Ovary (tissue), 9 donors: Measurements from ENCODE around the gene CRTAP. TPM values are rescaled to one million over a fixed set of nuclear protein-coding genes. Genes with fewer than 3 reads are reported as not detected.

Source experiments
- DNase-seq, 5 donors: peaks; one replicate each; pipeline ENCODE4 v3.0.0-alpha.2; 2019 to 2020
- H3K27ac ChIP-seq, 2 donors: fragments of 200-600 bp; one replicate each; pipeline versions ENCODE4 v1.5.1 to v1.8.0; 2019 to 2022
- H3K27me3 ChIP-seq: fragments of 200-600 bp; one replicate; pipeline ENCODE4 v1.8.0; 2022
- H3K36me3 ChIP-seq: fragments of 200-600 bp; sonication (generic); one replicate; pipeline ENCODE4 v1.5.1; 2019
- H3K4me1 ChIP-seq: one replicate; pipeline ENCODE4 v1.8.1; 2013; ENCODE audit warnings: mild to moderate bottlenecking, moderate library complexity; ENCODE audit not compliant: insufficient read depth
- H3K4me3 ChIP-seq: fragments of 200-600 bp; sonication (generic); one replicate; pipeline ENCODE4 v1.5.1; 2017
- H3K9me3 ChIP-seq, 2 donors: fragments of 200-600 bp in 1 of 2; sonication (generic) in 1 of 2; one replicate each; pipeline versions ENCODE4 v1.5.1 to v1.8.1; 2013 to 2019; ENCODE audit warnings: mild to moderate bottlenecking in 1 of 2, moderate library complexity in 1 of 2
- EP300 ChIP-seq: sonication (generic); formaldehyde crosslinking; IDR thresholded peaks from one replicate; pipeline ENCODE4 v1.6.1; 2017; ENCODE audit warnings: antibody characterized with exemption
- POLR2A ChIP-seq: fragments of 450-650 bp; IDR thresholded peaks from one replicate; pipeline ENCODE4 v1.6.1; 2017; ENCODE audit warnings: antibody characterized with exemption, mild to moderate bottlenecking, moderate library complexity
- WGBS, 3 donors: extraction: QIAGEN DNeasy Blood & Tissue Kit in 1 of 3; methylation state at CpG; one replicate each; pipeline versions ENCODE4 v1.1.5 to v1.1.7; 2013 to 2017; 5-methylcytosine and 5-hydroxymethylcytosine counted together
- intact Hi-C, 4 donors: fragments of 100-400 bp; cut with DNase I; formaldehyde crosslinking; loops; one replicate each; pipeline versions ENCODE4 v1.11.0 to v1.15.1; 2022 to 2023
- polyA plus RNA-seq, 2 donors: library from polyadenylated mRNA; stranded (reverse); fragments of 200-250 nt in 1 of 2; fragments of 350-450 nt in 1 of 2; fragmentation: Illumina TruSeq in 1 of 2; extraction: RNeasy Lipid Tissue Mini Kit (QIAGEN cat#74804) in 1 of 2; gene quantifications; one replicate each; pipeline ENCODE4 v1.2.3, GENCODE V29; 2013 to 2014
- total RNA-seq, 7 donors: library from RNA; depleted of rRNA in 2 of 7; stranded (reverse); fragments of >200 nt in 2 of 7; fragmentation: NEBNext Ultra II Directional in 3 of 7; extraction: Animal tissue kit (Norgen Biotek cat#: 25700) in 3 of 7; gene quantifications; one replicate each; pipeline versions ENCODE4 v1.1.0 to v1.2.4, GENCODE V29; 2016 to 2023
- TF ChIP-seq, protein P1 (sequence below), 3 donors: fragments of 450-650 bp in 2 of 3; fragments of 200-600 bp in 1 of 3; IDR thresholded peaks; one replicate each; pipeline versions ENCODE4 v1.5.1 to v1.8.0; 2016 to 2022; ENCODE audit warnings: antibody characterized with exemption in 3 of 3, mild to moderate bottlenecking in 1 of 3
- donor health status: DM: no; HTN: no; CAD: no; lungs with moderate emphysema.
- donor health status: DM: no; HTN: no; CAD: no.
- donor health status: Bipolar disorder and iron deficiency.
- donor health status: DM: yes; HTN: yes; CAD: no.
- donor health status: DM: no; HTN: no; CAD: no.
- donor health status: DM: yes; HTN: yes; CAD: no.

The CRTAP gene
- total and polyA plus RNA-seq, 9 donors = 130 to 788 (median 251) TPM

DNA sequence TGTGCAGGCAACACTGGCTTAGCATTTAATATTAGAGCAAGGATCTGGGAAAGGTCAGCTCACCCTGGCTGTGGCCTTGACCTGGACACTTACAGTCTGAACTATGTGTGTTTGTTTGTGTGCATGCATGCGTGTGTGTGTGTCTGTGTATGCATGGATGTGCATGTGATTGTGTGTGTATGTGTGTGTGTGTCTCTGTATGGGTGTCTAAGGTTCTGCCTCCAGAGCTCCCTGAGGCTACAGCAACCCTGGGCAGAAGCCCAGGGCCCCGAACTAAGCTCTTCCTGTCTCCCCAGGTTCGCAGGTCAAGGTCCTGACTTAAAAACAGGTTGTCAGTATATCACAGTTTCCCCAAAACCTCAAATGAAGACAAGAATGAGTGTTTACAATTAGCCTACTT is 53.5 kb downstream of the CRTAP start:
- peak overlapping the region in 1 of 2 donors; percentile 11 for H3K27ac ChIP-seq
- no peak for DNase-seq
- H3K4me1 ChIP-seq = peaks cover 7% of the 10 kb centered on the region
- 42 to 51% (median 43%) methylated on average over 3 of the region's 3 CpGs for WGBS, 3 donors
- H3K36me3 ChIP-seq = no peaks in the 10 kb centered on the region
- no peaks in the 10 kb centered on the region for H3K27me3 ChIP-seq
- H3K4me3 ChIP-seq = no peak overlapping the region
- no peaks in the 10 kb centered on the region for H3K9me3 ChIP-seq
- intact Hi-C loops = no loop called here
- TF ChIP-seq EP300 = no peak
- TF ChIP-seq, protein P1, sequence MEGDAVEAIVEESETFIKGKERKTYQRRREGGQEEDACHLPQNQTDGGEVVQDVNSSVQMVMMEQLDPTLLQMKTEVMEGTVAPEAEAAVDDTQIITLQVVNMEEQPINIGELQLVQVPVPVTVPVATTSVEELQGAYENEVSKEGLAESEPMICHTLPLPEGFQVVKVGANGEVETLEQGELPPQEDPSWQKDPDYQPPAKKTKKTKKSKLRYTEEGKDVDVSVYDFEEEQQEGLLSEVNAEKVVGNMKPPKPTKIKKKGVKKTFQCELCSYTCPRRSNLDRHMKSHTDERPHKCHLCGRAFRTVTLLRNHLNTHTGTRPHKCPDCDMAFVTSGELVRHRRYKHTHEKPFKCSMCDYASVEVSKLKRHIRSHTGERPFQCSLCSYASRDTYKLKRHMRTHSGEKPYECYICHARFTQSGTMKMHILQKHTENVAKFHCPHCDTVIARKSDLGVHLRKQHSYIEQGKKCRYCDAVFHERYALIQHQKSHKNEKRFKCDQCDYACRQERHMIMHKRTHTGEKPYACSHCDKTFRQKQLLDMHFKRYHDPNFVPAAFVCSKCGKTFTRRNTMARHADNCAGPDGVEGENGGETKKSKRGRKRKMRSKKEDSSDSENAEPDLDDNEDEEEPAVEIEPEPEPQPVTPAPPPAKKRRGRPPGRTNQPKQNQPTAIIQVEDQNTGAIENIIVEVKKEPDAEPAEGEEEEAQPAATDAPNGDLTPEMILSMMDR (IDR thresholded peaks at IDR 0.05) = no peak
- TF ChIP-seq POLR2A = no peak

DNA sequence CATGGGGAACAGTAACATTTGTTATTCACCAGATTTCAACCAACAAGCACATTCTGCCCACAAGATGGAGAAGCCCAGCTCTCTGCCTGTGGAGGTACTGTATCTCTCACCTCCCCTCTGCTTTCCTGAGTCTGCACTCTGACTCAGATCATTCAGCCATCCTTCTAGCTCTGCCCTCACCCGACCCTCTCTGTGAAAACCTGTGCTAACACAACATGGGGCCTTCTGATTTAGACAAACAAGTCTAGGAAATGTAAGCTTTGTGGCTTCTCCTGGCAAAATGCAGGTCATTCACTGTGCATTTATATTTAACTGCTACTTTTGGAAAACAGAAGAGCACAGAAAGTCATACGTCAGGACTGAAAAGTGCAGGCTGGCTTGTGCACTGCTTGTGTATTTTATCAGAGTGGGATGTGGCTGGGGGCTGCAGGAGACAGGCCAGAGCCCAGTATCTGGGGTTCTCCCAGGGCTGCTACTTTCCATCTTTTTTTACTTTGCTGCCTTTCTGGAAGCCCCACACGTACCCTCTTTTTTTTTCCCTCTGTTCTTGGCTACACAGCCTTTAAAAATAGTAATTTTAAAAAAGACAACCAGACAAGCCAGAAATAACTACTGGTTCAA is 54.0 kb downstream of the CRTAP start:
- Histone ChIP-seq H3K4me1 (peaks cover 7% of the 10 kb centered on the region), H3K27ac (peak overlapping the region in 1 of 2 donors; percentile 11), H3K36me3 (no peaks in the 10 kb centered on the region), H3K27me3 (no peaks in the 10 kb centered on the region), H3K9me3 (no peaks in the 10 kb centered on the region), H3K4me3 (no peak overlapping the region)
- intact Hi-C loops = no loop called here
- no peak for DNase-seq
- TF ChIP-seq, protein P1 (IDR thresholded peaks at IDR 0.05) = no peak
- TF ChIP-seq EP300 = no peak
- no peak for TF ChIP-seq POLR2A
- 12 to 22% (median 12%) methylated on average over 3 of the region's 3 CpGs for WGBS, 3 donors

- no peak for DNase-seq
- intact Hi-C loops = no loop called here
These were observed 56.7 kb downstream of the CRTAP start for GRCh38 chr3:33170531-33170930.

DNA sequence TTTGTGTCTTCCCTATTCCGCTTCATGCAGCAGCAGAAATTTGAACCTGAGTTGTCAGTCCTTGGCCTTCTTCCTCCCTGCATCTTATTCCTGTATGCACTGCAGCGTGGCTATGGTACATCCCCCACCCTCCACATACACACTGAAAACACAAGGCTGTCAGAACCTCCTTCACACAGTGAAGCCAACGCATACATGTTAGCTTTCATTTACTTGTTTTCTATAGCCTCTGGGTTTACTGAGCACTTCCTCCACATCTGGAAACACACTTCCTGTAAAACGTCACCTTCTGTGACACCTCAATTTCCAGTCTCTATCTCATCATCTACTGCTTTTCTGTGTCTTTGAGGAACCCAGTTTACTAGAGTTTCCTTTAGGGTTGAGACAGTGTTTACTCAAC is 57.8 kb downstream of the CRTAP start:
- Histone ChIP-seq H3K4me1 (peaks cover 7% of the 10 kb centered on the region), H3K36me3 (no peaks in the 10 kb centered on the region), H3K4me3 (no peak overlapping the region), H3K27ac (no peak overlapping the region), H3K9me3 (no peaks in the 10 kb centered on the region), H3K27me3 (no peaks in the 10 kb centered on the region)
- TF ChIP-seq POLR2A = no peak
- no peak for TF ChIP-seq EP300
- no peak for DNase-seq
- WGBS, 3 donors = 78 to 88% (median 82%) methylated on average over 4 of the region's 4 CpGs
- intact Hi-C loops = no loop called here

More at GRCh38 chr3:33170531-33170930, 56.7 kb downstream of the CRTAP start:
- Histone ChIP-seq H3K27ac (no peak overlapping the region), H3K9me3 (no peaks in the 10 kb centered on the region), H3K4me1 (peaks cover 7% of the 10 kb centered on the region), H3K27me3 (no peaks in the 10 kb centered on the region), H3K4me3 (no peak overlapping the region), H3K36me3 (no peaks in the 10 kb centered on the region)
- no peak for TF ChIP-seq POLR2A
- whole genome bisulfite sequencing, 3 donors = 89 to 91% (median 90%) methylated on average over 6 of the region's 6 CpGs

DNA sequence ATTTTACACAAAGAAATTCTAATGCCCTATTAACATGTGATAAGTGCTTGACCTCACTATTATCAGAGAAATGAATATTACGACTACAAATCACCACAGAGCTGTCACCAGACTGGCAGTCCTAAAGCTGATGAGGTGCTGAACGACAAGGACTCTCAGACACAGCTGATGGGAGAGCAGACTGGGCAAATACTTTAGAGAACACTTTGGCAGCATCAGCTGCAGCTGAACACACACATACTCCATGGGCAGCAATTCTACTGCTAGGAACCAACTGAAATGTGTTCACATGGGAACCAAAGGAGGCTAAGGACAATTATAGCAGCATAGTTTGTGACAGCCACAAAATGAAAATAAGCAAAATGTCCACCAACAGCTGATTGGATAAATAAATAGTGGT is 59.3 kb downstream of the CRTAP start:
- TF ChIP-seq EP300 = no peak
- TF ChIP-seq, protein P1 (IDR thresholded peaks at IDR 0.05) = no peak
- no peak for TF ChIP-seq POLR2A
- H3K27me3 ChIP-seq = no peaks in the 10 kb centered on the region
- no peaks in the 10 kb centered on the region for H3K9me3 ChIP-seq
- intact Hi-C loops = no loop called here
- no peaks in the 10 kb centered on the region for H3K36me3 ChIP-seq
- H3K27ac ChIP-seq = no peak overlapping the region
- WGBS, 3 donors = 10 to 30% (median 17%) methylated on average over 2 of the region's 2 CpGs
- DNase-seq = no peak
- no peak overlapping the region for H3K4me3 ChIP-seq
- H3K4me1 ChIP-seq = peaks cover 2% of the 10 kb centered on the region
